GM12878 (cell line): Measurements from ENCODE around the gene ZNF532.

Experiments used
- BACH1 ChIP-seq: fragments of 450-650 bp; IDR thresholded peaks from 2 replicates; pipeline ENCODE4 v1.6.1; 2017; ENCODE audit warnings: mild to moderate bottlenecking, borderline replicate concordance
- CBFB ChIP-seq: IDR thresholded peaks from 2 replicates; pipeline ENCODE4 v1.6.1; 2016; ENCODE audit warnings: antibody characterized with exemption, low read depth
- CTCF ChIP-seq, 3 experiments: IDR thresholded peaks in 2 of 3; conservative IDR thresholded peaks in 1 of 3; 2 replicates each; pipeline ENCODE4 v1.5.1; 2011; ENCODE audit warnings: low read depth in 3 of 3, low read length in 3 of 3, mild to moderate bottlenecking in 3 of 3, control low read depth in 2 of 3, moderate library complexity in 2 of 3, inconsistent platforms in 1 of 3, mixed read lengths in 1 of 3; ENCODE audit not compliant: control insufficient read depth in 2 of 3, insufficient read depth in 1 of 3; ENCODE audit errors: extremely low read depth in 1 of 3
- GABPA ChIP-seq: IDR thresholded peaks from 2 replicates; pipeline ENCODE4 v1.6.1; 2014; ENCODE audit warnings: antibody characterized with exemption, low read depth, mild to moderate bottlenecking, inconsistent platforms
- MYC ChIP-seq: IDR thresholded peaks from 2 replicates; pipeline ENCODE4 v1.6.1; 2011; ENCODE audit warnings: mild to moderate bottlenecking, low read length, moderate library complexity, inconsistent platforms; ENCODE audit not compliant: insufficient read depth, insufficient replicate concordance, insufficient read length, severe bottlenecking
- NFYB ChIP-seq: IDR thresholded peaks from 2 replicates; pipeline ENCODE4 v1.6.1; 2011; ENCODE audit warnings: low read depth, mild to moderate bottlenecking, low read length, improper control_type of control experiment, moderate library complexity; ENCODE audit not compliant: insufficient read depth
- POLR2A ChIP-seq: IDR thresholded peaks from 2 replicates; pipeline ENCODE4 v1.6.1; 2011; ENCODE audit warnings: low read depth, mild to moderate bottlenecking, low read length
- SMARCA5 ChIP-seq: fragments of 450-650 bp; IDR thresholded peaks from 2 replicates; pipeline ENCODE4 v1.6.1; 2017; ENCODE audit warnings: mild to moderate bottlenecking
- SUZ12 ChIP-seq: fragments of 200-600 bp; sonication (generic); IDR thresholded peaks from one replicate; pipeline ENCODE4 v1.6.1; 2018; ENCODE audit warnings: antibody characterized with exemption, mild to moderate bottlenecking; ENCODE audit not compliant: unreplicated experiment

- TF ChIP-seq CBFB (no peak), BACH1 (no peak), CTCF (IDR thresholded peaks at IDR 0.05 in 2 of 3, conservative IDR thresholded peaks at IDR 0.05 in 1 of 3; ENCODE audit: control insufficient read depth in 2 of 3, extremely low read depth in 1 of 3, insufficient read depth in 1 of 3, low read depth in 3 of 3, low read length in 3 of 3) (no peak), NFYB (no peak), SUZ12 (no peak), MYC (no peak), SMARCA5 (no peak), POLR2A (no peak), GABPA (no peak)
Observed at GRCh38 chr18:58820251-58820650, 44.4 kb upstream of the ZNF532 start.
